Activated CD8-positive, alpha-beta memory T cell treated with anti-CD3 and anti-CD28 coated beads, Interleukin-2, amount 50 U/mL, for 4 hours (primary cell): Measurements from ENCODE around the gene TRAF1.

Experiments used
- DNase-seq: peaks from one replicate; pipeline ENCODE4 v3.0.0-alpha.2; 2020

The TRAF1 gene

GRCh38 chr9:120938851-120939250 is 12.3 kb upstream of the TRAF1 start:
- DNase-seq = no peak

- DNase-seq = no peak
Observed at GRCh38 chr9:120937596-120937995, 11.0 kb upstream of the TRAF1 start.

- DNase-seq = no peak
Observed at GRCh38 chr9:120937127-120937526, 10.5 kb upstream of the TRAF1 start.

GRCh38 chr9:120936764-120937122 is 10.1 kb upstream of the TRAF1 start:
- no peak for DNase-seq

GRCh38 chr9:120936011-120936763 is 9.6 kb upstream of the TRAF1 start:
- peak; percentile 92 for DNase-seq

DNA sequence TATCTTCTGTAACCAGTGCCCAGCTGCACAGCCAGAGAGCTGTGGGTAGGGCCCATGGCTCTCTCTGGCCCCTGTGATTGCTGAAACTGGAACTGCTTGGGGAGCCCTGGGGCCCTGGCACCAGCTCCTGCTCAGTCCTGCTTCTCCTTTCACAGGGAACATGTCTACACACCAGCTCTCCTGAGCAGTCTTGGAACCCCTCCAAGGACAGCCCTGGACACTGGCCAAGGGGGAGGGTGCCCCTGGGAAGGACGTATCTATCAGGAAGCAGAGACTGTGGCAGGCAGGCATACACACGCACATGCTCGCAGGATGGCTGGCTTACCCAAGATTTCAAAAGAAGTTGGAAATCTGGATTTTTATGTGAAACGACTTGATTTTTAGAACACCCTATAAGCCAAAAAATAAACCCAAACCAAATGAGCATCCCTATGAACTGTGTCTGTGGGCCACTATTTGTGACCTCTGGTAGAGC is 8.8 kb upstream of the TRAF1 start:
- no peak for DNase-seq

- DNase-seq = no peak
Observed at GRCh38 chr9:120934281-120934680, 7.7 kb upstream of the TRAF1 start.

GRCh38 chr9:120933310-120934055 is 6.9 kb upstream of the TRAF1 start:
- DNase-seq = no peak

GRCh38 chr9:120932086-120932823 is 5.7 kb upstream of the TRAF1 start:
- no peak for DNase-seq

DNA sequence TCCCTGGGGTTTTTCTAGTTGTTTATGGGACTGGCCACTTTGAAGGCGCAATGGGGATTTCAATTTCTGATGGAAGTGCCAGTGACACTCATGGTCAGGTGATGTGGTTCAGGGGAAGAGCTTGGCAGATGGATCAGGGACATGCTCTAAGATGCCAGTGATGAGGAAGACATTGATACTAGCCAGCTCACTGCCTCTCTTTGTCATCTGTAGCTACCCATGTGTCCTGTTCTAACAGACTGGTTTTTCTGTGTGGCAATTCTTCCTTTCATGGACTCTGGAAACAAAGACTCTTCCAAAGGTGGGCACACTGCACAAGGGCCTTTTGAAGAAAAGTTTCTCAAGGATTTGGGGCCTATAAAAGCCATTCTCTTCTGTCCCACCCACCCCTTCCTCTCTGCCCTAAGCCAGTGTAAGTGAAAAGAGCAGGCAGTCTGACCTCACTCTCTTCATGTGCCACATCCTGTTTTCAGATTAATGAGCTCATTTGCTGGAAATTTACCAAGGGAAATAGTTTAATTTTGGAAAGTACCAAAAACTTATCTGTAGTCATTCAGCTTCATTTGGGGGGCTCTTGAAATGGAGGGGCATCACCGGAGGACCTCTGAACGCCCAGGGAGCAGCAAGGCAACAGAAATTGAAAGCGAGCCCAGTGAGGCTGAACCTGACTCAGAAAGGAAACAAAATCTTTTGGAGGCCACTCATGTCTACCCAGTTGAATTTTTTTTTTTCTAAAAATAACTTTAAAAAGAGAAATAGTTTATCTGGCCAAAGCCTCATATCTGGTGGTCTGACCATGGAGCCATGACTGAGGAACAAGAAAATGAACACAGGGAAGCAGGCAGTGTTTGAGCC is 4.9 kb upstream of the TRAF1 start:
- DNase-seq = peak; percentile 70

DNA sequence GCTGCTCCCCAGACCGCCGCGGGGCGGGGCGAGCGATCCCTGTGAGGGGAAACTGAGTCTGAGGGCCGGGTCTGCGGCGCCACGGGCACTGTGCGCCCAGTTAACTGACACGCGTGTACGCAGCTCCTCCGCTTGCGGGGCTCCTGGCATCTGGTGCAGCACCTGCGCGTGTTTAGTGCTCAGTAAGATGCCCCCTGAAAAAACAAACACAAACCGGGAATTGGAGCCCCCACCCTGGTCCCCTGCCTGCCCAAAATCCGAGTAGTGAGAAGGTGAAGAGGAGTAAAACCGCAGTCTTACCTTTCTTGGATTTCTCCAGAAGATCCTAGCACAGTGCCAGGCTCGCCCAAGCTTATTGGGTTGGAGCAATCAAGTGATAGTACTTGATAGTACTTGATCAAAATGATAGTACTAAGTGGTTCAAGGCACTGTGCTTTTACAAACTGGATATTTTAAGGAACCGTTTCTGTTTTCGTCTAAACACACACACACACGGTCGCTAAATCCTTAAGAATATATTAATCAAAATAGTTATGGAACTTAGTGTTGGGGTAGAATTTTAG is 2.7 kb upstream of the TRAF1 start:
- DNase-seq = no peak

DNA sequence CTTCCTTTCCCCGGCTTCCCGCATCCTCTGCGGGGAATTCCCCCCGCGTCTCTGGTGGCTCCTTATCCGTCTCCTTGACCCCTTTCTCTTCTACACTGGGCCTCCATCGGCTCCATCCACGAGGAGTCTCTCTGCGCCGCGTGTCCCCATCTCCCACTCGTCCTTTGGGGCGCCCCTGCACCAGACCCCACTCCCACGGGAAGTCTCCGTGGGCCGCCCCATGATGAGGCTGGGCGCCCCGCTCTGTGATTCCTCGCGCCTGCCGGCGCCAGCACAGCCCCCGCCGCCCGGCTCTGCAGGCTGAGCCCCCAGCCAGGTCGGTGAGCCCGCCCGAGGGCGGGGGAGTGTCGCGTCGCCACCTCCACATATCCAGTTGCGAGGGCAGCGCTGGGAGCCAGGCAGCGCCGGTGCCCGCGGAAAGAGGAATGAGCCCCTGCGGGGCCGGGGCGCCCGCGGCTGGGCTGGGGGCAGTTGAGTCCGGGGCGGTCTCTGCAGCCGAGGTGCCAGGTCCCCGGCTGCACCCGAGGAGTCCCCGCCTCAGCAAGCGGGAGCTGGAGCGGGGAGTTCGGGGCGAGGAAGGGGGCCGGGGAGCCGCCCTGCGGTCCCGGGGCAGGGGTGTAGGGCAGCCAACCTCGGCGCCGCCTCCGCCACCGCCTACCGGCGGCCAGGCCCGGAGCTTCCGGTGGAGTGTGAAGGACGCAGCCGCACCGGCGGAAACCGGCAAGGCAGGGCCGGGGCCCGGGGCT is 2.1 kb upstream of the TRAF1 start:
- DNase-seq = peak; percentile 77

- no peak for DNase-seq
Observed at GRCh38 chr9:120928015-120928482, 1.5 kb upstream of the TRAF1 start.

DNA sequence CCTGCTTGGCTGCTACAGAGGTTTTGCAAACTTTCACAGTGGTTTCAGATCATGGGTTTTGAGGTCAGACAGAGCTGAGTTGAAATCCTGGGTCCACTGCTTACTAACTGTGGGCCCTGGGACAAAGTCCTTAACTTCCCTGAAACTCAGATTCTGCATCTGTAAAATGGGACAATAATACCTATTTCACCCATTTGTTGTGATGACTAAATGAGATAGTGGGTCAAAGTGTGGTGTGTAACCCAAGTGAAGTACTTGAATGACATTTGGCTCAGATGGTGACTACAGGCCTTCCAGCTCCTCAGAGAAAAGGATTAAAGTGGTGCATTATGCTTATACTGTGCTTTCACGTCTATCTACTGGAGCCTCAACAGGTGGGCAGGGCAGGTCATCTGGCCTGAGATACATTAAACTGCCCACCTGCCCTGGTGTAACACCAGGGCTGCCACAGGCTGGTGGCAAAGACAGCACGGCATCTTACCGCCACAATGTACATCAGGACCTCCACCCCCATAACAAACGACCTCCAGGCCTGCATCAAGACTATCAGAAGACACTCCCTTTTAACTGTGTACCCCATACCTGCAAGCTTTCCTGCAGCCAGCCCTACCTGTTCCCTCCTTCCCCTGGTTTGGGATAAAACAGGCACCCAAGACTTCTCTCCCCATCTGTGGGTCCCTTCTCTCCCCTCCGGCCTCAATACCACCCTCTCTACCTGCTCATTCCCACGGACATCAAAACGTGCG is 846 bp upstream of the TRAF1 start:
- DNase-seq = no peak

DNA sequence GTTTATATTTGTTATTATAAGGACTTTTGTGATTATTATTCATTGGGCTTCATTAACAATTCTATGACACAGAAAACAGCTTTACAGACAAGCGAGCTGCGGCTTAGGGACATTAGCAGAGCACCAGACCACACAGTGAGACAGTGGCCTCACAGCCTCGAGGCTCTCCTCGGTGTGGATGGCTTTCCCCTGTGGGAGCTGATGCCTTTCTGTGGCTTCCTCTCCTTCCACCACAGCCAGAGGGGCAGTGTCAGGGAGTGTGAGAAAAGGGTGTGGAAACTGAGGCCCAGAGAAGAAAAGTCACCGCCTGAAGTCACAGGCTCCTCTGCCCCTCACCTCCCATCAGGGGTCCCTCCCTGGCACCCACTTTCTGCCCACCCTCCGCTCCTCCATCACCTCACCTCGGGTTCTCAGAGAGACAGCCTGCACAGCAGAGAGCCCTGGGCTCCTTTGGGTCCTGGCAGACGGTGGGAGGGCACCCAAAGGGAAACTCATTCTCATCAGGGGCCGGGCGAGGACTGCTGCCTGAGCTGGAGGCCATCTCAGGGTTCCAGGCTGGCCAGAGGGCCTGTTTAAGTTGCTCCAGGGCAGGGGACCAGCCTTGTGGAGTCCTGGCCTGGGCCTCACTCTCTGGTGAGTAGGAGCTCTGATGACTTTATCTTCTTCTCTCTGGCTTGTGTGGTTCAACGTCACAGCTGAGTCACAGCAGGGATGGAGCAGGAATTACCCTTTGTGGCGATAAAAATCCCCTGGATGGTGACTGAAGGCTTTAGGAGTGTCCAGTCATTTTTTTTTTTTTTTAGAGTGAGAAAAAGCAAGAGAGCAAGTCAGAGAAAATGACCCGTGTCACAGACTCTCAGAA is 830 bp downstream of the TRAF1 start:
- peak; percentile 86 for DNase-seq

DNA sequence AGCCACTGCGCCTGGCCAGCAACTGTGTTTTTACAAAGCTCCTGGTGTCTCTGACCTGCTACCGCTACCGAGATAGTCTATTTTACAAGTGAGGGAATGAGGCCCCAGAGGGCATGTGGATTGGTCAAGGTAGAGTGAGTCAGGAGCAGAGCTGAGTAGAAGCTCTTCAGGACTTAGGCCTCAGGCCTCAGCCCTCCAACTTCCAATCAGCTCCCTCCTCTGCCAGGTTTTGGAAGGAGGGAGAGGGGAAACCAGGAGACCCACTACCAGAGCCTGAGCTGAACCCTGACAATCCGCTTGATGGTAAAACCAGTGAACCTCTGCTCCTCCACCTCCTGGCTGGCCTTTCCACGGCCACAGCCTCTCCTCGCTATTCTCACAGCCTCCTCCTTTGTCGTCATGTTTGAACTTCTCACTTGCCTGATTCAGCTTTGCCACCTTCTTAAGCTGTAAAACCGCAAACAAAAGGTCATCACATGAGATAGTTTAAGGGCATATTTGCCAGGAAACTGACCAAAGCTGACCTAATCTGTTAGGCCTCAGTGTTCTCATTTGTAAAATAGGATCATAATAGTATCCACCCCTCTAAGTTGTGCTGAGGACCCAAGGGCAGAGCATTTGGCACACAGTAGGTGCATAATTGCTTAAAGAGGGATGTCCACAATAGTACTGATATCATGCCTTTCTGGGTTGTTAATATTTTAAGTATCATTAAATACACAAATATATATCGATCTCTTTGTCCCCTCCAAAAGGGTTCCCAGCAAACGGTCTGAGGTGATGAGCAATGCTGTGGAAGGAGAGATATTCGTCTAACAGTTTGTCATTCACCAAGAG is 1.7 kb downstream of the TRAF1 start:
- no peak for DNase-seq

GRCh38 chr9:120923620-120924328 is 2.8 kb downstream of the TRAF1 start:
- no peak for DNase-seq
